Tibial artery (tissue), 4 donors: ENCODE results near the gene GPR107.

Experiments used
- DNase-seq, 2 donors: peaks; one replicate each; pipeline ENCODE4 v3.0.0-alpha.2; 2019
- H3K27ac ChIP-seq, 2 donors: fragments of 200-600 bp; sonication (generic) in 1 of 2; 1 replicate in 1 of 2; 2 replicates in 1 of 2; pipeline ENCODE4 v1.5.1; 2018 to 2019; ENCODE audit warnings: mild to moderate bottlenecking in 1 of 2
- H3K27me3 ChIP-seq, 2 donors: fragments of 200-600 bp; sonication (generic) in 1 of 2; one replicate each; pipeline versions ENCODE4 v1.5.1 to v1.6.0; 2016 to 2019
- H3K36me3 ChIP-seq, 3 donors: fragments of 200-600 bp; sonication (generic) in 2 of 3; one replicate each; pipeline ENCODE4 v1.5.1; 2016 to 2019; ENCODE audit warnings: mild to moderate bottlenecking in 2 of 3
- H3K4me1 ChIP-seq, 4 donors: fragments of 200-600 bp; sonication (generic) in 2 of 4; 1 replicate in 3 of 4; 2 replicates in 1 of 4; pipeline ENCODE4 v1.5.1; 2016 to 2019
- H3K4me3 ChIP-seq, 2 donors: fragments of 200-600 bp; sonication (generic) in 1 of 2; 1 replicate in 1 of 2; 2 replicates in 1 of 2; pipeline ENCODE4 v1.5.1; 2018 to 2019; ENCODE audit warnings: mild to moderate bottlenecking in 2 of 2
- H3K9me3 ChIP-seq, 3 donors: fragments of 200-600 bp; sonication (generic) in 1 of 3; one replicate each; pipeline ENCODE4 v1.5.1; 2016 to 2019
- CTCF ChIP-seq, 2 experiments: fragments of 200-600 bp in 1 of 2; fragments of 450-650 bp in 1 of 2; IDR thresholded peaks; one replicate each; pipeline ENCODE4 v1.5.1; 2017 to 2019; ENCODE audit warnings: antibody characterized with exemption in 2 of 2, mild to moderate bottlenecking in 1 of 2, moderate library complexity in 1 of 2
- intact Hi-C: fragments of 100-400 bp; cut with DNase I; formaldehyde crosslinking; loops from one replicate; pipeline ENCODE4 v1.15.0; 2023; ENCODE audit warnings: low total_unique reads

Gene GPR107

GRCh38 chr9:130078547-130078946 is 24.8 kb downstream of the GPR107 start:
- no peak for DNase-seq
- no peak overlapping the region for H3K4me3 ChIP-seq
- TF ChIP-seq CTCF (IDR thresholded peaks at IDR 0.05), result no peak
- no peak overlapping the region for H3K27ac ChIP-seq
- H3K27me3 ChIP-seq, result no peaks in the 10 kb centered on the region
- H3K4me1 ChIP-seq, result peaks cover 0 to 13% (median 5%) of the 10 kb centered on the region in 4 donors
- peaks cover 58 to 82% (median 73%) of the 10 kb centered on the region in 3 donors for H3K36me3 ChIP-seq
- intact Hi-C loops, result no loop called here
- no peaks in the 10 kb centered on the region for H3K9me3 ChIP-seq

- no peak for DNase-seq
- Histone ChIP-seq H3K27ac (no peak overlapping the region), H3K36me3 (peaks cover 30 to 85% (median 78%) of the 10 kb centered on the region in 3 donors), H3K4me1 (no peaks in the 10 kb centered on the region), H3K4me3 (no peak overlapping the region), H3K27me3 (no peaks in the 10 kb centered on the region), H3K9me3 (no peaks in the 10 kb centered on the region)
- intact Hi-C loops, result no loop called here
- TF ChIP-seq CTCF (IDR thresholded peaks at IDR 0.05), result no peak
Observed at GRCh38 chr9:130084337-130084736, 30.6 kb downstream of the GPR107 start.

GRCh38 chr9:130088051-130088450 is 34.3 kb downstream of the GPR107 start:
- intact Hi-C loops, result no loop called here
- Histone ChIP-seq H3K4me1 (no peaks in the 10 kb centered on the region), H3K36me3 (peaks cover 34 to 80% (median 74%) of the 10 kb centered on the region in 3 donors), H3K27ac (no peak overlapping the region), H3K4me3 (no peak overlapping the region), H3K27me3 (no peaks in the 10 kb centered on the region), H3K9me3 (no peaks in the 10 kb centered on the region)
- no peak for TF ChIP-seq CTCF (IDR thresholded peaks at IDR 0.05)
- DNase-seq, result no peak

- H3K4me1 ChIP-seq, result no peaks in the 10 kb centered on the region
- intact Hi-C loops, result no loop called here
- H3K36me3 ChIP-seq, result peaks cover 26 to 78% (median 77%) of the 10 kb centered on the region in 3 donors
- DNase-seq, result peak in 1 of 2 donors; percentile 42
- no peak overlapping the region for H3K27ac ChIP-seq
- H3K27me3 ChIP-seq, result no peaks in the 10 kb centered on the region
- no peaks in the 10 kb centered on the region for H3K9me3 ChIP-seq
- no peak overlapping the region for H3K4me3 ChIP-seq
- TF ChIP-seq CTCF (IDR thresholded peaks at IDR 0.05), result no peak
Observed at GRCh38 chr9:130089141-130089540, 35.4 kb downstream of the GPR107 start.

- Histone ChIP-seq H3K4me3 (no peak overlapping the region), H3K27ac (no peak overlapping the region), H3K27me3 (no peaks in the 10 kb centered on the region), H3K9me3 (no peaks in the 10 kb centered on the region), H3K4me1 (no peaks in the 10 kb centered on the region), H3K36me3 (peaks cover 21 to 81% (median 79%) of the 10 kb centered on the region in 3 donors)
- intact Hi-C loops, result no loop called here
- no peak for TF ChIP-seq CTCF (IDR thresholded peaks at IDR 0.05)
- no peak for DNase-seq
Observed at GRCh38 chr9:130090915-130091314, 37.2 kb downstream of the GPR107 start.

- H3K36me3 ChIP-seq, result peaks cover 31 to 81% (median 68%) of the 10 kb centered on the region in 3 donors
Observed at GRCh38 chr9:130092910-130093309, 39.2 kb downstream of the GPR107 start.

More at GRCh38 chr9:130092910-130093309, 39.2 kb downstream of the GPR107 start:
- DNase-seq, result peak in 1 of 2 donors; percentile 13
- H3K27me3 ChIP-seq, result no peaks in the 10 kb centered on the region
- TF ChIP-seq CTCF (IDR thresholded peaks at IDR 0.05), result no peak
- intact Hi-C loops, result no loop called here
- no peak overlapping the region for H3K4me3 ChIP-seq
- no peaks in the 10 kb centered on the region for H3K9me3 ChIP-seq
- H3K4me1 ChIP-seq, result no peaks in the 10 kb centered on the region
- H3K27ac ChIP-seq, result no peak overlapping the region
